Brain microvascular endothelial cell (primary cell): ENCODE results near the gene MTFR1L.

Source experiments
- DNase-seq: peaks from one replicate; pipeline ENCODE4 v3.0.0-alpha.2; 2020
- H3K27ac ChIP-seq: fragments of 250-450 bp; sonication (Bioruptor Pico); 2 replicates; pipeline ENCODE4 v1.5.1; 2020; ENCODE audit warnings: mild to moderate bottlenecking, moderate library complexity
- H3K27me3 ChIP-seq: fragments of 250-450 bp; sonication (Bioruptor Pico); replicated peaks from 2 replicates; pipeline ENCODE4 v1.5.1; 2020; ENCODE audit warnings: mild to moderate bottlenecking
- H3K36me3 ChIP-seq: fragments of 250-450 bp; sonication (Bioruptor Pico); replicated peaks from 2 replicates; pipeline ENCODE4 v1.5.1; 2020; ENCODE audit warnings: mild to moderate bottlenecking
- H3K4me3 ChIP-seq: 2 replicates; pipeline ENCODE4 v1.5.1; 2011; ENCODE audit warnings: low read depth, mild to moderate bottlenecking, control low read depth, low read length, moderate library complexity
- in situ Hi-C: cut with HindIII; loops from 2 replicates; pipeline ENCODE4 v1.10.0; 2017; ENCODE audit warnings: low sequenced_read_pairs, low pct_ligation_motif_present
- TF ChIP-seq, protein P1 (sequence below): IDR thresholded peaks from 2 replicates; pipeline ENCODE4 v1.5.1; 2011; ENCODE audit warnings: low read depth, mild to moderate bottlenecking, moderate library complexity, low read length, control low read depth, inconsistent platforms; ENCODE audit errors: missing control alignments

MTFR1L gene

DNA sequence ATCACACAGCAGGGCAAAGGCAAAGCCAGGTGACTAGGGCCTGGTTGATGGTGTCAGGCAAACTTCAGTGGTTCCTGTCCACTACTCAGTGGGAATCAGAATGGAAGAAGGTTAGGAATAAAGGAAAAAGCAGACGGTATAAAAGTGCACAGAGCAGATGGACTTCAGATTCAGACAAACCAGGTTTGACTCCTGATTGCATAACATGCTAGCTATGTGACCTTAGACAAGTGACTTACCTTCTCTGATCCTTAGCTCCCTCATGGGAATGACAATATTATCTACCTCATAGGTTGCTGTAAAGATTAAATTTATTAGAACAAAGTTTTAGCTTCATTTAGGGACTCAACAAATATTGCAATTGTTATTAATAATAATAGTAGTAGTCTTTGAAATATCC, 50.9 kb downstream of the MTFR1L start:
- H3K27ac ChIP-seq = no peak overlapping the region
- no peak for DNase-seq
- in situ Hi-C loops = no loop called here
- H3K27me3 ChIP-seq = no peaks in the 10 kb centered on the region
- peaks cover 8% of the 10 kb centered on the region for H3K36me3 ChIP-seq
- TF ChIP-seq, protein P1, sequence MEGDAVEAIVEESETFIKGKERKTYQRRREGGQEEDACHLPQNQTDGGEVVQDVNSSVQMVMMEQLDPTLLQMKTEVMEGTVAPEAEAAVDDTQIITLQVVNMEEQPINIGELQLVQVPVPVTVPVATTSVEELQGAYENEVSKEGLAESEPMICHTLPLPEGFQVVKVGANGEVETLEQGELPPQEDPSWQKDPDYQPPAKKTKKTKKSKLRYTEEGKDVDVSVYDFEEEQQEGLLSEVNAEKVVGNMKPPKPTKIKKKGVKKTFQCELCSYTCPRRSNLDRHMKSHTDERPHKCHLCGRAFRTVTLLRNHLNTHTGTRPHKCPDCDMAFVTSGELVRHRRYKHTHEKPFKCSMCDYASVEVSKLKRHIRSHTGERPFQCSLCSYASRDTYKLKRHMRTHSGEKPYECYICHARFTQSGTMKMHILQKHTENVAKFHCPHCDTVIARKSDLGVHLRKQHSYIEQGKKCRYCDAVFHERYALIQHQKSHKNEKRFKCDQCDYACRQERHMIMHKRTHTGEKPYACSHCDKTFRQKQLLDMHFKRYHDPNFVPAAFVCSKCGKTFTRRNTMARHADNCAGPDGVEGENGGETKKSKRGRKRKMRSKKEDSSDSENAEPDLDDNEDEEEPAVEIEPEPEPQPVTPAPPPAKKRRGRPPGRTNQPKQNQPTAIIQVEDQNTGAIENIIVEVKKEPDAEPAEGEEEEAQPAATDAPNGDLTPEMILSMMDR = no peak
- H3K4me3 ChIP-seq = no peak overlapping the region

DNA sequence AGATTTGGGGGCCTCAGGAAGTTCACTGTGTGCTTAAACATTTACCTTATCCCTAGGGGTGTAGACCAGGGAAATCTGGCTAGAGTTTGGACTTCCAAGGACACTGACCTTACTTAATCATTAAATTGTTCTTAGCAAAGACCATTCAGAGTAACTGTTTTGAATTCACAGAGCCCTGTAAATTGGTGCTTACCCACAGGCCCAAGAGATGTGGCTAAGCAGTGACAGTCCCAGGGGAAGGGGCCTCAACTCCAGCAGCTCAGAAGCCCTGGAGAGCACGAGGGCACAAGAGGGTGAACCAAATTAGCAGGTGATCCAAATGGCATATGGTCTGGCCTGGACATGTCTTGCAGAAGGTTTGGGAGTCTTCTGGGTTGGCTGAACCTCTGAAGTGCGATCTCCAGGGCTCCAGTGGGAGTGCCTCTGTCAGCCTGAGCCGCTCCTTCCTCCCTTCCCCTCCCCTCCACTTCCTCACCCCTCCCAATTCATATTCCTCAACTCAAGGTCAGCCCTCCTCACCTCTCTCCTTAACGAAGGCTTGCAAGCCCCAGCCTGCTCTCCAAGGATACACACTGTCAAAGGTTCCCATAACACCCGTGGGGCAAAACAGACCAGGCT, 51.4 kb downstream of the MTFR1L start:
- H3K27ac ChIP-seq = no peak overlapping the region
- peaks cover 8% of the 10 kb centered on the region for H3K36me3 ChIP-seq
- in situ Hi-C loops = no loop called here
- H3K27me3 ChIP-seq = no peaks in the 10 kb centered on the region
- no peak overlapping the region for H3K4me3 ChIP-seq
- no peak for DNase-seq
- TF ChIP-seq, protein P1 = no peak

DNA sequence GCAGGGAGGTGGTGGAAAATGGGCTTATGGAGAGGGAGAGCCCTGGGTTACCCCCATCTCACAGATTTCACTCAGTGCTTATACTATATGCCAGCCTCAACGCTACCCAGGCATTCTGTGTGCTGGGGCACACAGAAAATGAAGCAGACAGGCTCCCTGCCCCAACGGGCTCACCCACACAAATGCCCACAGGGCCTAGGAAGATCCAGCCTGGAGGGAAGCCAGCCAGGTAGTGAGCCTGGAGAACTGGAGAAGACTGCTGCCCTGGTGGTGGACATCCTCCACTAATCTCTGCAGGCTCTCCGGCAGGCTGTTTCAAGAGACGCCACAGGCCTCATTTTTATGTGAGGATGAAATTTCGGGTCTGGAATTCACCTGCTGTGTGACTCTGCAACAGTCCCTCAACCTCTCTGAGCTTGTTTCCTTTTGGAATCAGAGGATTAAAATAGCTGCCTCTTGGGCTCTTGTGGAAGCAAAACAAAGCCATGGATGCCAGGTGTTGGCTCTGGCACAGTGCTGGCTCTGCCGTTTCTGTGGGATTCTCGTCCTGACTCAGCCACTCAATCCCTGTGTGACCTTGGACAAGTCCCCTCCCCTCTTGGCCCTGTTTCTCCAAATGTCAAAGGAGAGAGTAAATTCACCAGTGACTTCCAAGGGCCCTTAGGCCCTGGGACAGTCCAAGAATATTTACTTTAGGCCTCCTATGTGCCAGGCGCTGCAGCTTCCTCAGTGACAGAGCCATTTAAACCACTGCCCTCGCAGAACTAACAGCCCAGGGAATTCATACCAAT, 52.1 kb downstream of the MTFR1L start:
- in situ Hi-C loops = no loop called here
- no peaks in the 10 kb centered on the region for H3K27me3 ChIP-seq
- H3K27ac ChIP-seq = no peak overlapping the region
- TF ChIP-seq, protein P1 = no peak
- DNase-seq = no peak
- no peak overlapping the region for H3K4me3 ChIP-seq
- H3K36me3 ChIP-seq = peaks cover 8% of the 10 kb centered on the region

DNA sequence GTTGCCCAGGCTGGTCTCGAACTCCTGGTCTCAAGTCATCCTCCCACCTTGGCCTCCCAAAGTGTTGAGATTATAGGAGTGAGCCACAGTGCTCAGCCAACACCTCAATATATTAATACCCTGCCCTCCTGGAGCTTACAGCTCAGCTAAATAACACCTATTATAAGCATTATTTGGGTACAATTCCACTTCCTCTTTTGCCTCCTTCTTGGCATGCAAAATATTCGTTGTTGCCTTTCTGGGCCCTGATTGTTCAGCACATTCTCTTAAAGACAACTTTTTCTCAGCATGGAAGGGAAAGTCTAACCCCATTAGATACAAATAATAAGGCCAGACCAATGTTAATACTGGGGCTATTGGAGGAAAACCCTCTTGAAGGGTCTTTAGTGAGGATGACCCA, 53.0 kb downstream of the MTFR1L start:
- H3K27ac ChIP-seq = no peak overlapping the region
- in situ Hi-C loops = no loop called here
- no peaks in the 10 kb centered on the region for H3K27me3 ChIP-seq
- no peak overlapping the region for H3K4me3 ChIP-seq
- no peak for DNase-seq
- peaks cover 8% of the 10 kb centered on the region for H3K36me3 ChIP-seq
- TF ChIP-seq, protein P1 = no peak

DNA sequence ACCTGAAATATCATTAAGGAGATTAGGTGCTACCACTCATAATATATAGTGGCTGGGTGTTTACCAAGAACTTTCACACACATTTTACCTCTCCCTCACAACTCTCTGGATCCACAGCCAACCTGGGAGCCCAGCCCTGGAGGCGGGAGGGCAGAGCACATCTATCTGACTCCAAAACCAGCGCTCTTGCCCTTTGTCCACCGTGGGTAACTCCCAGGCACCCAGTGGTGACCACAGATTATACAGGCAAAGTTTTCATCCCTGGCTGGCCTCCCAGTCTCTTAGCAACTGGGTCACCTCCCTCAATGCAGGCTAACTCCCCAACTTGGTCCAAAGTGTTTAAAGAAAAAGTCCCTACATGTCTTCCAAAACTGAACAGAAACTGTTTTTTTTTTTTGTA, 53.4 kb downstream of the MTFR1L start:
- no peak overlapping the region for H3K27ac ChIP-seq
- H3K36me3 ChIP-seq = peaks cover 8% of the 10 kb centered on the region
- in situ Hi-C loops = no loop called here
- TF ChIP-seq, protein P1 = no peak
- H3K27me3 ChIP-seq = no peaks in the 10 kb centered on the region
- H3K4me3 ChIP-seq = no peak overlapping the region
- DNase-seq = no peak

DNA sequence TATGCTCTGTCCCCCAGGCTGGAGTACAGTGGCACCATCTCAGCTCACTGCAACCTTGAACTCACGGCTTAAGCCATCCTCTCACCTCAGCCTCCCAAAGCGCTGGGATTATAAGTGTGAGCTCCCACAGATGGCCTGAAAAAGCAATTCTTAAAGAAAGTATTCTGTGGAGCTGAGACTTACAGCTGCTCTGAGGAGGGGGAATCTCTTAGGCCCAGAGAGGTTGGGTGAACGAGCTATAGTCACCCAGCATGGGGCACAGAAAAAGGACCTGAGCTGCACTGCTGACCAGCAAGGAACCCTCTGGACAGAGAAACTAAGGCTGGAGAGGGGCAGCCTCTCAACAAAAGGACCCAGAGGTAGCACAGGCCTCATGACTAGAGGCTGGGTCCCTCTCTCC, 54.5 kb downstream of the MTFR1L start:
- peaks cover 8% of the 10 kb centered on the region for H3K36me3 ChIP-seq
- no peak for DNase-seq
- H3K4me3 ChIP-seq = peak overlapping the region; percentile 66
- TF ChIP-seq, protein P1 = no peak
- H3K27me3 ChIP-seq = no peaks in the 10 kb centered on the region
- in situ Hi-C loops = no loop called here
- H3K27ac ChIP-seq = no peak overlapping the region
